Measurements from ENCODE around the gene MAP7D3.
"Not testable (repeated sequence)": the region's sequence is repeated elsewhere in the genome, so short reads cannot be mapped to it uniquely, and the experiment has no call there.

The MAP7D3 gene

GRCh38 chrX:136250191-136251040 is 784 bp downstream of the MAP7D3 start (continued):
- TF ChIP-seq ZNF148 (tag by site-specific recombination; IDR thresholded peaks at IDR 0.05; ENCODE audit: borderline replicate concordance): no peak
- TF ChIP-seq ZNF473 (tag by site-specific recombination; IDR thresholded peaks at IDR 0.05): no peak
- no peak for TF ChIP-seq ZNF791 (tag by site-specific recombination; IDR thresholded peaks at IDR 0.05)
- no peak for TF ChIP-seq ZBTB1 (tag by site-specific recombination; IDR thresholded peaks at IDR 0.05)
- no peak for TF ChIP-seq ZNF747 (tag by site-specific recombination; IDR thresholded peaks at IDR 0.05)
- TF ChIP-seq ZBTB20 (tag by site-specific recombination; IDR thresholded peaks at IDR 0.05): peak; percentile 85
- TF ChIP-seq ZSCAN23 (tag by site-specific recombination; IDR thresholded peaks at IDR 0.05): no peak

GRCh38 chrX:136246201-136246600 is 5.0 kb downstream of the MAP7D3 start:
- CTCF ChIA-PET: interaction anchor here (0.6 to 1.0 kb wide), 2 partner anchors 22 to 1295 kb away, joined by 3 to 4 read pairs; no protein-coding TSS in a partner anchor
- Histone ChIP-seq H3K9me3 (ENCODE audit: control insufficient read depth, insufficient read depth, low read depth, low read length) (no peaks in the 10 kb centered on the region), H3K4me1 (ENCODE audit: control insufficient read depth, insufficient read depth, low read length) (no peaks in the 10 kb centered on the region), H3K27ac (ENCODE audit: extremely low read depth, low read depth, low read length) (no peak overlapping the region), H3K36me3 (ENCODE audit: control insufficient read depth in 2 of 2, insufficient read depth in 1 of 2, low read length in 2 of 2) (peaks cover 19 to 28% of the 10 kb centered on the region in 2 experiments), H3K4me3 (ENCODE audit: low read depth, low read length) (no peak overlapping the region)
- no peak for TF ChIP-seq ZNF112 (tag by site-specific recombination; IDR thresholded peaks at IDR 0.05)
- no peak for TF ChIP-seq ZNF394 (tag by site-specific recombination; IDR thresholded peaks at IDR 0.05; ENCODE audit: borderline replicate concordance)
- no peak for TF ChIP-seq ZNF555 (tag by site-specific recombination; conservative IDR thresholded peaks at IDR 0.05)
- no peak for TF ChIP-seq ZNF121 (tag by site-specific recombination; IDR thresholded peaks at IDR 0.05)
- no peak for TF ChIP-seq ZBTB10 (tag by site-specific recombination; IDR thresholded peaks at IDR 0.05)
- POLR2A ChIA-PET: no interaction called here

GRCh38 chrX:136237849-136238248 is 13.4 kb downstream of the MAP7D3 start:
- H3K27ac ChIP-seq (ENCODE audit: extremely low read depth, low read depth, low read length); H3K4me3 ChIP-seq (ENCODE audit: low read depth, low read length); H3K9me3 ChIP-seq (ENCODE audit: control insufficient read depth, insufficient read depth, low read depth, low read length); H3K4me1 ChIP-seq (ENCODE audit: control insufficient read depth, insufficient read depth, low read length); CTCF ChIA-PET: not testable (repeated sequence)
- POLR2A ChIA-PET: interaction anchor here (0.6 kb wide), 1 partner anchor 491 kb away, joined by 5 read pairs; no protein-coding TSS in a partner anchor
- TF ChIP-seq ZNF146 (tag by site-specific recombination; IDR thresholded peaks at IDR 0.05): peak; percentile 97
- 0 out of 2 replicates have a peak, but pooled peaks have one; percentile 49 for TF ChIP-seq ZNF580 (tag by site-specific recombination; IDR thresholded peaks at IDR 0.05)
- H3K36me3 ChIP-seq (ENCODE audit: control insufficient read depth in 2 of 2, insufficient read depth in 1 of 2, low read length in 2 of 2): peaks cover 30 to 44% of the 10 kb centered on the region in 2 experiments

Data from HEK293 (cell line).